ENCODE results near the gene BRSK1. TPM values are rescaled to one million over a fixed set of nuclear protein-coding genes. Genes with fewer than 3 reads are reported as not detected.

Gene BRSK1
- total and polyA plus RNA-seq, 2 of the 8 experiments (the other 6 are each of a cell fraction or from before 2014, with no cell fraction given), result 27.6 to 32.7 TPM

DNA sequence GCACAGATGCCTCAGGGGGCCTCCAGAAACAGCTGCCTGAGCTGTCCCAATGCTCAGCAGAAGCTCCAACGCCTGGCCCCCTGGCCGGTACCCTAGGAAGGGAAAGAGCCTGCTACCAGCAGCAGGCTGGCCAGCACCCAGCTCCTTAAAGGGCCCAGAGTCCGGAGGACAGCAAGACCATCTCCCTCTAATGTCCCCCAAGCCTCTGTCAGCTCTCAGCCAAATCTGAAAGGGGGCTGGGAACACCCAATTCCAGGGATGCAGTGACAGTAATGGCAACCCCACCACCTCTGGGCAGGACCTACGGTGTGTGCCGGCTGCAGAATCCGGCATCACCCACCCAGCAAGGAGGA is 29.2 kb upstream of the BRSK1 start:
- Histone ChIP-seq H3K4me1 (replicated peaks in 1 of 4; ENCODE audit: control insufficient read depth in 3 of 4, insufficient read depth in 4 of 4, low read length in 3 of 4) (peaks cover 4 to 23% (median 14%) of the 10 kb centered on the region in 4 experiments; a peak in 6 of 7 replicates), H2BK5ac (ENCODE audit: low read depth, low read length) (peak overlapping the region; percentile 46; the same call in 1 of the 2 replicates), H4K91ac (replicated peaks; ENCODE audit: insufficient read length, low read length) (no peak overlapping the region), H3K9ac (replicated peaks in 1 of 4; ENCODE audit: extremely low read depth in 1 of 4, low read depth in 3 of 4, low read length in 3 of 4) (no peak overlapping the region; a peak in 2 of 7 replicates), H3K79me2 (ENCODE audit: control insufficient read depth in 1 of 2, insufficient read depth in 2 of 2, low read length in 2 of 2) (peaks cover 17 to 89% of the 10 kb centered on the region in 2 experiments), H4K20me1 (replicated peaks in 1 of 2; ENCODE audit: control insufficient read depth in 1 of 2, insufficient read depth in 2 of 2, low read length in 2 of 2) (peaks cover 33 to 51% of the 10 kb centered on the region in 2 experiments), H2BK15ac (ENCODE audit: low read length) (no peak overlapping the region), H3K27ac (ENCODE audit: low read depth, low read length) (no peak overlapping the region), H3K79me1 (ENCODE audit: low read depth, low read length) (peaks cover 32% of the 10 kb centered on the region), H2BK12ac (ENCODE audit: low read depth, low read length) (no peak overlapping the region), H2AK5ac (ENCODE audit: low read depth, low read length) (no peak overlapping the region), H4K5ac (ENCODE audit: insufficient read length, low read depth, low read length) (no peak overlapping the region), H3K27me3 (replicated peaks in 1 of 4; ENCODE audit: control insufficient read depth in 3 of 4, extremely low read depth in 1 of 4, insufficient read depth in 3 of 4, low read length in 3 of 4) (no peaks in the 10 kb centered on the region), H3K4me3 (ENCODE audit: extremely low read depth in 1 of 4, insufficient read depth in 2 of 4, low read depth in 3 of 4, low read length in 4 of 4) (no peak overlapping the region), H3K18ac (ENCODE audit: extremely low read depth, low read length) (no peak overlapping the region), H2BK120ac (replicated peaks; ENCODE audit: low read depth, low read length) (no peak overlapping the region), H3K14ac (ENCODE audit: insufficient read length) (no peak overlapping the region), H3K23ac (ENCODE audit: insufficient read length) (no peak overlapping the region), H3K9me3 (ENCODE audit: insufficient read depth in 2 of 2, low read depth in 1 of 2, low read length in 1 of 2) (no peaks in the 10 kb centered on the region), H3K4ac (replicated peaks; ENCODE audit: insufficient read length, low read depth, low read length) (no peak overlapping the region), H3K56ac (replicated peaks; ENCODE audit: insufficient read length, low read depth, low read length) (no peak overlapping the region), H2BK20ac (ENCODE audit: low read length) (no peak overlapping the region), H3K23me2 (ENCODE audit: low read depth, low read length) (peaks cover 10% of the 10 kb centered on the region; the same call in 1 of the 2 replicates), H4K8ac (ENCODE audit: extremely low read depth, insufficient read depth, low read length) (no peak overlapping the region), H3K4me2 (ENCODE audit: insufficient read depth in 1 of 2, low read depth in 2 of 2, low read length in 2 of 2) (no peak overlapping the region; a peak in 1 of 4 replicates), H2AFZ (ENCODE audit: low read length) (no peak overlapping the region), H3K36me3 (ENCODE audit: control insufficient read depth in 2 of 4, insufficient read depth in 4 of 4, low read length in 3 of 4) (no peaks in the 10 kb centered on the region)
- ChIA-PET POLR2A (ENCODE audit: partially characterized antibody) (interaction anchor here (1.0 to 5.0 kb wide), 7 partner anchors 11 to 152 kb away, joined by 3 to 23 read pairs (median 4); partner anchors contain the start of gene UBE2S), CTCF (ENCODE audit: partially characterized antibody) (interaction anchor here (0.9 to 4.7 kb wide), 10 partner anchors 12 to 213 kb away, joined by 3 to 32 read pairs (median 4); partner anchors contain the start of gene DNAAF3)
- 90% methylated on average over 6 of the region's 6 CpGs; no CpG with 5 or more reads in 1 of the 2 experiments for WGBS, 2 experiments (ENCODE audit: extremely low coverage in 1 of 2, insufficient coverage in 1 of 2, insufficient read length in 1 of 2, insufficient replicate concordance in 2 of 2, low coverage in 1 of 2, low lambda C conversion rate in 2 of 2, missing lambda C conversion rate in 1 of 2)
- no peak for DNase-seq (ENCODE audit: low read depth in 1 of 2, low spot score in 2 of 2)
- no peak for FAIRE-seq
- TF ChIP-seq FOSL1 (IDR thresholded peaks at IDR 0.05; ENCODE audit: insufficient read depth, low read depth, low read length) (no peak), YY1 (IDR thresholded peaks at IDR 0.05; ENCODE audit: low read depth, low read length) (no peak), CEBPB (IDR thresholded peaks at IDR 0.05; ENCODE audit: low read depth, low read length) (no peak), BCL11A (IDR thresholded peaks at IDR 0.05; ENCODE audit: low read depth in 2 of 2, low read length in 2 of 2) (no peak)
